Gastrocnemius medialis (tissue), 4 donors: ENCODE results near the gene PSMD12.

ENCODE experiments used
- POLR2A ChIP-seq, 2 donors: fragments of 450-650 bp; IDR thresholded peaks; one replicate each; pipeline ENCODE4 v1.6.1; 2017; ENCODE audit warnings: antibody characterized with exemption in 2 of 2, mild to moderate bottlenecking in 2 of 2, moderate library complexity in 2 of 2
- TF ChIP-seq, protein P1 (sequence below), 5 experiments: fragments of 450-650 bp in 3 of 5; fragments of 200-600 bp in 2 of 5; sonication (generic) in 2 of 5; IDR thresholded peaks in 4 of 5; conservative IDR thresholded peaks in 1 of 5; 1 replicate in 4 of 5; 2 replicates in 1 of 5; pipeline ENCODE4 v1.5.1; 2016 to 2019; ENCODE audit warnings: antibody characterized with exemption in 5 of 5, mild to moderate bottlenecking in 3 of 5, moderate library complexity in 3 of 5

DNA sequence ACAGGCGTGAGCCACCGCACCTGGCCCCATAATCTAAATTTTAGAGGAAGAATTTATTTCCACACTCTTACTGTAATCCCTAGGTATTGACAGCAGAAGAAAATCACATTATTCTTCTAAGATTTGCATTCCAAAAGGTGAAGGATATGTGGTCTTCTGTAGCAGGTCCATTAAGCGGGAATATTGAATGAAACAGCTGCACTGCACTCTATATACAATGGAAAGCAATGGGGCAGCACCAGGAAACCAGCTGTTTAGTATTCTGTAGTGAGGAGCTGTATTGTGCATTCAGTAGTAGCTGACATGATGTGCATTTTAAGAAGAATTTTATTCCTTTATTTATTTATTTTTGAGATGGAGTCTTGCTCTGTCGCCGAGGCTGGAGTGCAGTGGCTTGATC lies 49.6 kb downstream of the PSMD12 start:
- TF ChIP-seq, protein P1, sequence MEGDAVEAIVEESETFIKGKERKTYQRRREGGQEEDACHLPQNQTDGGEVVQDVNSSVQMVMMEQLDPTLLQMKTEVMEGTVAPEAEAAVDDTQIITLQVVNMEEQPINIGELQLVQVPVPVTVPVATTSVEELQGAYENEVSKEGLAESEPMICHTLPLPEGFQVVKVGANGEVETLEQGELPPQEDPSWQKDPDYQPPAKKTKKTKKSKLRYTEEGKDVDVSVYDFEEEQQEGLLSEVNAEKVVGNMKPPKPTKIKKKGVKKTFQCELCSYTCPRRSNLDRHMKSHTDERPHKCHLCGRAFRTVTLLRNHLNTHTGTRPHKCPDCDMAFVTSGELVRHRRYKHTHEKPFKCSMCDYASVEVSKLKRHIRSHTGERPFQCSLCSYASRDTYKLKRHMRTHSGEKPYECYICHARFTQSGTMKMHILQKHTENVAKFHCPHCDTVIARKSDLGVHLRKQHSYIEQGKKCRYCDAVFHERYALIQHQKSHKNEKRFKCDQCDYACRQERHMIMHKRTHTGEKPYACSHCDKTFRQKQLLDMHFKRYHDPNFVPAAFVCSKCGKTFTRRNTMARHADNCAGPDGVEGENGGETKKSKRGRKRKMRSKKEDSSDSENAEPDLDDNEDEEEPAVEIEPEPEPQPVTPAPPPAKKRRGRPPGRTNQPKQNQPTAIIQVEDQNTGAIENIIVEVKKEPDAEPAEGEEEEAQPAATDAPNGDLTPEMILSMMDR (IDR thresholded peaks at IDR 0.05 in 4 of 5, conservative IDR thresholded peaks at IDR 0.05 in 1 of 5): no peak
- no peak for TF ChIP-seq POLR2A (IDR thresholded peaks at IDR 0.05)
